ENCODE measurements around the gene TMEM231. TPM values are rescaled to one million over a fixed set of nuclear protein-coding genes. Genes with fewer than 3 reads are reported as not detected.
"Not testable (repeated sequence)": the region's sequence is repeated elsewhere in the genome, so short reads cannot be mapped to it uniquely, and the experiment has no call there.

Gene TMEM231
- polyA plus RNA-seq, 3 donors, result 0.27 to 0.75 (median 0.72) TPM

DNA sequence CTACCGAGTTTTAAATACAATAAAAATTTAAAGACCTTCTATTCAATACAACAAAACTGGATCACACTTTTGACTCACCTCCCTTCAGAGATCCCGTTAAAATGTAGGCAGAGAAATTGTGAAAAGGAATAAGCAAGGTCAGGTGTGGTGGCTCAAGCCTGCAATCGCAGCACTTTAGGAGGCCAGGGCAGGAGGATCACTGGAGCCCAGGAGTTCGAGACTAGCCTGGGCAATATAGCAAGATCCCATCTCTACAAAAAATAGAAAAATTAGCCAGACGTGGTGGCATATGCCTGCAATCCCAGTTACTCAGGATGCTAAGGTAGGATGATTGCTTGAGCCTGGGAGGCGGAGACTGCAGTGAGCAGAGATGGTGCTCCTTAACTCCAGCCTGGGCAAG lies 36.9 kb downstream of the TMEM231 start:
- DNase-seq, result no peak
- intact Hi-C loops (cut with micrococcal nuclease), result loop anchor here (5.0 kb wide), 5 partner anchors 38 to 103 kb away; partner anchors contain the start of genes ADAT1 (in 1 of the 2), CFDP1 (in 1 of the 2), GABARAPL2 (in 1 of the 2) and TMEM231 (in 1 of the 2)
- Histone ChIP-seq H3K9me3 (replicated peaks in 1 of 2; ENCODE audit: control insufficient read depth in 1 of 2, insufficient read depth in 1 of 2, low read length in 2 of 2) (no peaks in the 10 kb centered on the region), H3K4me1 (ENCODE audit: control insufficient read depth in 1 of 2, insufficient read depth in 2 of 2, low read length in 2 of 2) (peaks cover 4 to 5% of the 10 kb centered on the region in 2 donors), H3K4me3 (replicated peaks in 1 of 3; ENCODE audit: low read depth in 2 of 3, low read length in 3 of 3) (no peak overlapping the region), H3K9ac (ENCODE audit: insufficient read depth, low read length, poor library complexity, severe bottlenecking) (no peak overlapping the region), H3K36me3 (replicated peaks in 1 of 2; ENCODE audit: control insufficient read depth in 1 of 2, insufficient read depth in 2 of 2, low read length in 2 of 2) (no peaks in the 10 kb centered on the region), H3K79me2 (ENCODE audit: insufficient read depth, low read length) (no peaks in the 10 kb centered on the region), H3K4me2 (replicated peaks; ENCODE audit: extremely low read depth, low read length, poor library complexity, severe bottlenecking) (no peak overlapping the region), H3K27me3 (ENCODE audit: control insufficient read depth in 2 of 2, insufficient read depth in 2 of 2, low read length in 2 of 2) (peaks cover 0 to 6% of the 10 kb centered on the region in 2 donors), H2AFZ (ENCODE audit: insufficient read depth, low read depth, low read length, poor library complexity, severe bottlenecking) (no peak overlapping the region), H4K20me1 (ENCODE audit: insufficient read depth, low read length) (no peaks in the 10 kb centered on the region), H3K27ac (ENCODE audit: low read depth in 1 of 2, low read length in 2 of 2) (no peak overlapping the region)
- Mint-ChIP-seq H3K27me3 (ENCODE audit: low read depth in 3 of 3) (peaks cover 6 to 10% (median 8%) of the 10 kb centered on the region in 3 donors), H3K4me3 (no peak overlapping the region), H3K36me3 (peaks cover 0 to 4% of the 10 kb centered on the region in 2 donors), H3K4me1 (peaks cover 11% of the 10 kb centered on the region), H3K27ac (no peak overlapping the region), H3K9me3 (peaks cover 0 to 2% (median 0%) of the 10 kb centered on the region in 7 donors)
- WGBS (ENCODE audit: insufficient coverage), result no CpG with 5 or more reads among the region's 6 CpGs
- TF ChIP-seq, protein P1, sequence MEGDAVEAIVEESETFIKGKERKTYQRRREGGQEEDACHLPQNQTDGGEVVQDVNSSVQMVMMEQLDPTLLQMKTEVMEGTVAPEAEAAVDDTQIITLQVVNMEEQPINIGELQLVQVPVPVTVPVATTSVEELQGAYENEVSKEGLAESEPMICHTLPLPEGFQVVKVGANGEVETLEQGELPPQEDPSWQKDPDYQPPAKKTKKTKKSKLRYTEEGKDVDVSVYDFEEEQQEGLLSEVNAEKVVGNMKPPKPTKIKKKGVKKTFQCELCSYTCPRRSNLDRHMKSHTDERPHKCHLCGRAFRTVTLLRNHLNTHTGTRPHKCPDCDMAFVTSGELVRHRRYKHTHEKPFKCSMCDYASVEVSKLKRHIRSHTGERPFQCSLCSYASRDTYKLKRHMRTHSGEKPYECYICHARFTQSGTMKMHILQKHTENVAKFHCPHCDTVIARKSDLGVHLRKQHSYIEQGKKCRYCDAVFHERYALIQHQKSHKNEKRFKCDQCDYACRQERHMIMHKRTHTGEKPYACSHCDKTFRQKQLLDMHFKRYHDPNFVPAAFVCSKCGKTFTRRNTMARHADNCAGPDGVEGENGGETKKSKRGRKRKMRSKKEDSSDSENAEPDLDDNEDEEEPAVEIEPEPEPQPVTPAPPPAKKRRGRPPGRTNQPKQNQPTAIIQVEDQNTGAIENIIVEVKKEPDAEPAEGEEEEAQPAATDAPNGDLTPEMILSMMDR (IDR thresholded peaks at IDR 0.05), result no peak

DNA sequence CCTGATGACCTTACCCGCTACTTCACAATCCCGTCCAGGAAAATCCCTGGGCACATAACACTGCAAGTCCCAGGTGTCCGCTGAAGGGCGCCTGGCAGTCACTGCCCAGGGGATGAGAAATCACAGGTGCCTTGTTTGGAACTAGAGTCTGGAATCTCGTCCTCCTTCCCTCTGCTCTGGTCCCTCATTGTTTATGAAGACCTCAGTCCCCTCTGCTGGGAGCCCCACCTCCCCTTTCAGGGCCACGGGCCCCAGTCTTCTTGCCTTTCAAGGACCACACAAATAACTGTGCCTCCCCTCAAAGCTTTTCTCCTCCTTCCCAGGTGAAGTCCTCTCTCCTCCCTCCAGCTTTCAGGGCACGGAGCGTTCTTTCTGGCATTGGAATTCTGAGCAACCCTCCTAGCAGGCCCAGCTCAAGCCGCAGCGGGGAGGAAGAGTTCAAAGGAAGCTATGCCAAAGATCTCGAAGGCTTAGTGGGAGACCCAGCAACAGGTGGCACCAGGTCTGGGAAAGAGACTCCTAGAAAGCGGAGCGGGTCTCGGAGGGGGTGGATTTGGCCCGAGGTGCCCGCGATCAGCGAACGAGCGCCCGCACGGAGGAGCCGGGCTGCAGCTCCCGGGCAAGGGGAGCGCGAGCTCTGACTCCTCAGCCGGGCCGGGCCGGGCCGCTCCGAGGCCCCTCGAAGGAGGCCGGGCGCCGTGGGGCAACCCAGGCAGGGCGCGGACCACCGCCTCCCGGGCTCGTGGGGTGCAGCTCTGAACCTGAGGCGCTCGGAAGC lies 39.7 kb downstream of the TMEM231 start:
- not testable (repeated sequence) for H3K9me3 Mint-ChIP-seq; H3K27me3 ChIP-seq (ENCODE audit: control insufficient read depth in 2 of 2, insufficient read depth in 2 of 2, low read length in 2 of 2); H3K36me3 ChIP-seq (replicated peaks in 1 of 2; ENCODE audit: control insufficient read depth in 1 of 2, insufficient read depth in 2 of 2, low read length in 2 of 2); H3K79me2 ChIP-seq (ENCODE audit: insufficient read depth, low read length); H4K20me1 ChIP-seq (ENCODE audit: insufficient read depth, low read length); DNase-seq; H3K36me3 Mint-ChIP-seq; H3K9me3 ChIP-seq (replicated peaks in 1 of 2; ENCODE audit: control insufficient read depth in 1 of 2, insufficient read depth in 1 of 2, low read length in 2 of 2); H3K4me1 ChIP-seq (ENCODE audit: control insufficient read depth in 1 of 2, insufficient read depth in 2 of 2, low read length in 2 of 2); H3K27me3 Mint-ChIP-seq (ENCODE audit: low read depth in 3 of 3)
- Histone ChIP-seq H2AFZ (ENCODE audit: insufficient read depth, low read depth, low read length, poor library complexity, severe bottlenecking) (peak overlapping the region; percentile 86), H3K27ac (ENCODE audit: low read depth in 1 of 2, low read length in 2 of 2) (peak overlapping the region; percentile 15 to 85), H3K4me2 (replicated peaks; ENCODE audit: extremely low read depth, low read length, poor library complexity, severe bottlenecking) (peak overlapping the region; percentile 69), H3K4me3 (replicated peaks in 1 of 3; ENCODE audit: low read depth in 2 of 3, low read length in 3 of 3) (peak overlapping the region; percentile 59 to 90 (median 77)), H3K9ac (ENCODE audit: insufficient read depth, low read length, poor library complexity, severe bottlenecking) (peak overlapping the region; percentile 93)
- Mint-ChIP-seq H3K27ac (peak overlapping the region; percentile 28 to 86 (median 83)), H3K4me1 (peaks cover 11% of the 10 kb centered on the region), H3K4me3 (peak overlapping the region; percentile 77 to 92)
- intact Hi-C loops (cut with micrococcal nuclease), result loop anchor here (2.0 to 5.0 kb wide), 7 partner anchors 41 to 106 kb away; partner anchors contain the start of genes ADAT1 (in 1 of the 2), CFDP1 (in 1 of the 2), GABARAPL2 (in 1 of the 2) and TMEM170A (in 1 of the 2)
- WGBS (ENCODE audit: insufficient coverage), result under 1% methylated on average over 32 of the region's 42 CpGs

Data from CD14-positive monocyte (primary cell).